NCI-H146 treated with DMSO at 0.1 percent for 48 hours (cell line): ENCODE data around the gene FN3KRP.
A peak's percentile ranks its signal among the peaks of the same experiment; 100 is the strongest.

Experiments
- DNase-seq: peaks from one replicate; lab custom pipeline; 2025; ENCODE audit not compliant: unreplicated experiment; lab: John Stamatoyannopoulos, UW

Gene FN3KRP

DNA sequence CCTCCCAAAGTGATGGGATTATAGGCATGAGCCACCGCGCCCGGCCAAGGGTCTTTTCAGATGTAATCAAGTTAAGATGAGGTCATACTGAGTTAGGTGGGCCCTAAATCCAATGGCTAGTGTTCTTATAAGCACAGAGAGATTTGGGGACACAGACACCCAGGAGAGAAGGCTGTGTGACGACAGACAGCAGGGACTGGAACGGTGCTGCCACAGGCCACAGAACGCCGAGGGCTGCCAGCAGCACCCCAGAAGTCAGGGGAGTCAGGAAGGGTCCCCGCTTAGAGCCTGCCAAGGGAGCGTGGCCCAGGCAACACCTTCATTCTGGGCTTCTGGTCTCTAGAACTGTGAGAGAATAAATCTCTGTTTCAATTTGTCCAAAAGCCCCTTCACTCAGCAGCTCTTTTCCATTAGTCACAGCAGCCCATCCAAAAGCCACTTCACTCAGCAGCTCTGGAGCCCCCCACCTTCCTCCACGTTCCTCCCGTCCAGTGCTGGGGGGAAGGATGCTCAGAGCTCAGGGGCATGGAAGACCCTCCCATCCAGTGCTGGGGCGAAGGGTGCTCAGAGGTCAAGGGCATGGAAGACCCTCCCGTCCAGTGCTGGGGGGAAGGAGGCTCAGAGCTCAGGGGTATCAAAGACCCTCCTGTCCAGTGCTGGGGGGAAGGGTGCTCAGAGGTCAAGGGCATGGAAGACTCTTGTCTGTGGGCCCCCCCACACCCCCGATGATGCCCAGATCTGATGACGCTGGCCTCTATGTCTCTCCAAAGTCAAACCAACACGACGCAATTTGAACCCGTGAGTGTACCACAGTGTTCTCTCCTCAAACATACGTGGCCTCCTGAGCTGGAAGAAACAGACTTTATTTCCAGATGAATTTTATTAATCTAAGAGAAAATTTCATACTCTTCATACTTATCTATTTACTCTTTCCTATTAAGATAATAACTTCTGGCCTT is 29.9 kb upstream of the FN3KRP start:
- DNase-seq, result no peak

DNA sequence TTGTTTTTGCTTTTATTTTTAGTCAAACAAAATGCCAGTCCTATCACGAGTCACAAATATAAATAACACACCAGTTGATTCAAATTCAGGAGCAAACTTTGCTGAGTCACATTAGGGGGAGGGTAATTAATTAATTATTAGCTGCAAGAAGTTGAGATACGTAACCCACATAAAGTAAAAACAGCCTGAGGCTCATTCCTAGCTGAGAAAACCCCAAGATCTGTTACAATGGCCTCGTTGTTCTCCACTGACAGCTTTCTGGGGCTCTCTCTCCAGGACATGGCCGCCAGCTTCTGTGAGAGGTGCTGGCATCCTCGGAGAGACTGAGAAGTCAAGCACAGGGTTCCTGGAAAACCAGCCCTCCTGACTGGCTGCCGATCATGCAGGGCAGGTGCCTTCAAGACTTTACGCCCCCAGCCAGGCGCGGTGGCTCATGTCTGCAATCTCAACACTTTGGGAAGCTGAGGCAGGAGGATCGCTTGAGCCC is 29.1 kb upstream of the FN3KRP start:
- no peak for DNase-seq

DNA sequence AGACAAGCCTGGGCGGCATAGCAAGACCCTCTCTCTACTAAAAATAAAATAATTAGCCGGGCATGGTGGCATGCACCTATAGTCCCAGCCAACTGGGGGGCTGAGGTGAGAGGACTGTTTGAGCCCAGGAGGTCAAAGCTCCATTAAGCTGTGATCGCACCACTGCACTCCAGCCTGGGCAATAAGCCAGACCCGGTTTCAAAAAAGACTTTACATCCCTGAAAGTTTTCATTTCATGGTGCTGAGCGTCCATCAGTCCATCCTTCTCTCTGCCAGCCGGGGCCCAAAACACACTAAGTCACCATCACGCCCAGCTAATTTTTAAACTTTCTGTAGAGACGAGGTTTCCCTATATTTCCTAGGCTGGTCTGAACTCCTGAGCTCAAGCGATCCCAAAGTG is 28.6 kb upstream of the FN3KRP start:
- no peak for DNase-seq

DNA sequence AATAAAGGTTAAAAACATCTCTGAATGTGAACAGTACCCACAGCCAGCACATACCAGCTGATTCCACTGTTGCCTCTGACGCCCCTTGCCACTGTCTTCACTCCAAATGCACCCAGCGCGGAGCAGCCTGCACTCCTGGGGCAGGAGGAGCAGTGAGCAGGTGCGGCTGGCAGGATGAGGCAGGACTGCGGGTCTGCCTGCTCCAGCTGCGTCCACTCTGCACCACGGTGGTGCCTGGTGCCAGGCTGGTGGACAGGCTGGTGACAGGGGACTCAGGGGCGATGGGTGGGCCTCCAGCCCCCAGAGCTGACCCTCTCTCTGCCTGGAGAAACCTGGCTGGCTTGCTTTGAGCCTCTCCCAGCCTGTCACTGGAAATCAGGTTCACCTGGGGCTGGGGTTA is 27.4 kb upstream of the FN3KRP start:
- no peak for DNase-seq

DNA sequence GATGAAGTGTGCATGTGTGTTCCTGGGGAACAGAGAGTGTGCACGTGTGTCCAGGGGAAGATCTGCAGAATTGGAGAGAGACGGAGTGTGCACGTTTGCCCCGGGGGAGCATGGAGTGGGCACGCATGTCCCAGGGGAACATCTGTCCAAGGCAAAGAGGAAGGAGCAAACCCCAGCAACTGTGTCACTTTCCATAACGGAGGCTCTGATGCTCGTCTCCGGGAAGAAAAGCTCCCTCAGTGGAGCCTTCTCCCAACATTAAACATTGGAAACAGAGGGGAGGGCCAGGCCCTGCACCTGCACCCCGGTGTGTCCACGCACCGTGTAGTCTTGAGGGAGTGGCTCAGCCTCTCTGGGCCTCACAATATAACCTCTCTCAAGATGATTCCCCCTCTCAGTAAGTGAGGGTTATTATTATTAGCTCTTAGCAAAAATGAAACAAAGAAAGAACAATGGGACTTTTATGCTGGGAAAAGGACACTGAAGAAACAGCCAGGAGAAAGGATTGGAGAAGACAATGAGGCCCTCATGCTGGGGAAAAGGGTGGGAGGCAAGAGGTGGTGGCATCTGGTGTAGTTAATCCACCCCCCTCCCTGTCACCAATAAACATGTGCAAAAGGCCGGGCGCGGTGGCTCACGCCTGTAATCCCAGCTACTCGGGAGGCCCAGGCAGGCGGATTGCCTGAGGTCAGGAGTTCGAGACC is 25.6 kb upstream of the FN3KRP start:
- DNase-seq, result no peak

DNA sequence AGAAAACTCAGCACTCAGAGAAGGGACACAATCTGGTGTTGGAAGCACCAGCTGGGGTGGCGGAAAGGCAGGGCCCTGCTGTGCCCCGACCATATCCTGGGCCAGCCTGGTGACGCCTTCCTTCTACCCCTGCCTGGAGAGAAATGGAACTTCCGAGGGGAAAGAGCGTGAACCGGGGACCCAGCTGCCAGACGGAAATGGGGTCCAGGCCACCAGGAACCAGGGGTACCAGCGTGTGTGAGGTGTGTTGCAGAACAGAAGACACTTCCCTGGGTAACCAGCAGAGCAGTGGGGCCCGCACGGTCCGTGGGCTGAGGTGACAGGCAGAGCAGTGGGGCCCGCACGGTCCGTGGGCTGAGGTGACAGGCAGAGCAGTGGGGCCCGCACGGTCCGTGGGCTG is 24.8 kb upstream of the FN3KRP start:
- DNase-seq, result no peak

DNA sequence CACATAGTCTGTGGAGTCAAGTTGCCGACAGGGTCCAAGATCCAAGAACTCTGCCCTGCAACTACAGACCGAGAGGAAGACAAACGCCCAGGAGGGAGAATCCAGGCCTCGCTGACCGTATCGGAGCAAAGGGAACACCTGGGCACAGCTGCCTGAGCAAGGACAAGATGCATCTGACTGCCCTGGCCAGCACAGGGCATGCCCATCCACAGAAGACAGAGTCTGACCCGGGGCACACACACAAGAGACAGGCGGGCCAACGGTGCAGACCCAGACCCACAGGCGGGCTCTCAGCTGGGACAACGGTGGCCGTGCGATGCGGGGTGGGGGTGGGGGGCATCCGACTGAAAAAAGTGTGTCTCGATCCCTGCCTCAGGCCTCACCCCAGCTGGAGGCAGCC is 24.2 kb upstream of the FN3KRP start:
- DNase-seq, result no peak

DNA sequence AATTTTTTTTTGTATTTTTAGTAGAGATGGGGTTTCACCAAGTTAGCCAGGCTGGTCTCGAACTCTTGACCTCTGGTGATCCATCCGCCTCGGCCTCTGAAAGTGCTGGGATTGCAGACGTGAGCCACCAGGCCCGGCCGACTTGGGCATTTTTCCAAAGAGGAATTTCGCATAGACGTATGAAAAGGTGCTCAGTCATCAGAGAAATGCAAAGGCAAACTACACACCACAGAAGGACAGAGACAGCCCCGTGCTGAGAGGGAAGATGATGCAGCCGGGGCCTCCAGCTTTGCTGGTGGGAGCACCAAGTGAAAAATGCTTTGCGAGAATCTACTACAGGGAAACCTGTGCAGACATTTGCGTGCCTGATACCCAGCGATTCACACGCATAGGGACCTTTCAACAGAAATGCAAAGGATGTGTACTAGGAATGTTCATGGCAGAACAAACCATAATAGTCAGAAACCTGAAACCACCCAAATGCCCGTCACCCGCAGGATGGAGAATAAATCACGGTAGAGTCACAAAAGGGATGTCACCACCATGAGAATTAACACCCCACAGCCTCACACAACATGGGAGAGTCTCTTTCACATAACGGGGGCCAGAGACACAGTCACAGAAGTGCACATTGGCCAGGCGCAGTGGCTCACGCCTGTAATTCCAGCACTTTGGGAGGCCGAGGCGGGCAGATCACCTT is 23.2 kb upstream of the FN3KRP start:
- DNase-seq, result no peak

DNA sequence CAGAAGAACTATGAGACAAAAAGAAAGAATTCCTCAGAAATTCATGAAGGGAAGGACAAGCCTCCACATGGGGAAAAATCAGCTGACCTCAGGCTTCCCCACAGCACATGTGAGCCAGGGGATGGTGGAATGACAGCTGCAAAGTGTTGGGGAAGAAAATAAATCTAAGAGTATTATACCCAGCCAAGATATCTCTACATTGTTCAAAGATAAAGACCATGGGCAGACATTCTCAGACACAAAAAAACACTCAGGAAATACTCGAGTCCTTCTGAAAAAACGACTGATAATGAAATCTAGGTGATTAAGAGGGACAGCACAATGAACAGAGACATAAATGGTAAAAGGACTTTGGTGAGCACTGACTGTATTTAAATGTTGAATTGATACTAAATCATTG is 21.9 kb upstream of the FN3KRP start:
- DNase-seq, result no peak

DNA sequence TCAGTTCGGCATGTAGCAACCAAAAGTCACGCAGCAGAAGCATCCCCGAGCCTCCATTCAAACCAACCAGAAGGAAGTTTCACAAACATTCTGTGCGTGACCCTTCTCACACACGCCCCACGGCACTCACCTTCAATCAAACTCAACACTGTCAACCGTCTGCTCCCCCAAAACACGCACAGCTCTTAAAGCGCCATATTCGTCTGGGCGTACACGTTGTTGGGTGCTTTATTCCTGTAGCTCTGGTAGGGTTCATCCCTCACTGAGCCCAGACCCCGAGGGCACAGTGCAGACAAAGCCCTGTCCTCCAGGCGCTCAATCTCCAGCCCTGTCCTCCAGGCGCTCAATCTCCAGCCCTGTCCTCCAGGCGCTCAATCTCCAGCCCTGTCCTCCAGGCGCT is 20.2 kb upstream of the FN3KRP start:
- DNase-seq, result no peak

DNA sequence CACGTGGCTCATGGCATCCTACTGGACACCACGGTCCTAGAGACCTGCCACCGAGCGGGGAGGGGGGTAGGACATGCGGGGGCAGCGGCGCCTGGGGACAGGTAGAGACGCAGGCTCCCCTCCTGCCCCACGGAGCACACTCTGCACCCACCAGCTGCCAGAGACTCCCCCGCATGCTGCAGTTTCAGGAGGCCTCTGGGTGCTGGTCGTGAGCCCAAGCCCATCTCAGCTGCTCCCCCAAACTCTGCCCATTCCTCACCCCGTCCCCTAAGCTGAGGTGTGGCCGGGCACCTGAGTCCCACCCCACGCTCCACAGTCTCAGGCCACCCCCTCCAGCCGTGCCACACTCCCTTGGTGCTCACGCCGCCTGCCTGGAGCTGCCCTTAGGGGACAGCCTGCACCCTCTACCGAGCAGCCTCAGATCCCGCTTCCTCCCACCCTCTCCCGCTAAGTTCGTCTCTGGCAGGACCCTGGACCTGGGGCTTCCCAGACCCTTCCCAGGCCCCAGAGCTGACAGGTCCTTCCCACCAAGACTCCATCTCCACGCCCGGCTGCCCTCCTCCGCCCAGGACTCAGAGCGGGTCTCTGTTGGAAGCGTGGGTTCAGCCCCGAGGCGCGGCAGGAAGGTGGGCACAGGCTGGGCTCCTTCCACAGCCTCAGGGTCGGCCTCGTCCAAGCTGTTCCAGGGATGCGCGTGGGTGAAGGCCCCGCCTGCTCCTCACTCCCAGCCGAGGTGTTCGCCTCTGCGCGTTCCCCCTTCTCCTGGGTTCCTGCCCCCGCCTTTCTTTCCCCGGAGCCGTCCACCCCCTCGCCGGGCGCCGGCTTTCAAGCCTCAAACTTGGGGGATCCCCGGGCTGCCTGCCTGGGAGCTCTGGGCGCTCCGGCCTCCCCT is 19.3 kb upstream of the FN3KRP start:
- DNase-seq, result no peak

DNA sequence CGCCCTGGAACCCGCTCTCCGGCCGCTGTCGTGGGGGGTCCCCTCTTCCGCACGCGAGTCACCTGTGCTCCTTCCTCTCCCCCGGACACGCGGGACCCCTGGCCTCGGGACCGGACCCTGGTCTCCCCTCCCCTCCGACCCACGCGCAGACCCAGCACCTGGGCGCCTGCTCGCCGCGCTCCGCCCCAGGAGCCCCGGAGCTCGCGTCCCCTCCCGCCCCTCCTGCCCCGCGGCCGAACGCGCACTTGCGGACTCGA is 18.8 kb upstream of the FN3KRP start:
- no peak for DNase-seq

DNA sequence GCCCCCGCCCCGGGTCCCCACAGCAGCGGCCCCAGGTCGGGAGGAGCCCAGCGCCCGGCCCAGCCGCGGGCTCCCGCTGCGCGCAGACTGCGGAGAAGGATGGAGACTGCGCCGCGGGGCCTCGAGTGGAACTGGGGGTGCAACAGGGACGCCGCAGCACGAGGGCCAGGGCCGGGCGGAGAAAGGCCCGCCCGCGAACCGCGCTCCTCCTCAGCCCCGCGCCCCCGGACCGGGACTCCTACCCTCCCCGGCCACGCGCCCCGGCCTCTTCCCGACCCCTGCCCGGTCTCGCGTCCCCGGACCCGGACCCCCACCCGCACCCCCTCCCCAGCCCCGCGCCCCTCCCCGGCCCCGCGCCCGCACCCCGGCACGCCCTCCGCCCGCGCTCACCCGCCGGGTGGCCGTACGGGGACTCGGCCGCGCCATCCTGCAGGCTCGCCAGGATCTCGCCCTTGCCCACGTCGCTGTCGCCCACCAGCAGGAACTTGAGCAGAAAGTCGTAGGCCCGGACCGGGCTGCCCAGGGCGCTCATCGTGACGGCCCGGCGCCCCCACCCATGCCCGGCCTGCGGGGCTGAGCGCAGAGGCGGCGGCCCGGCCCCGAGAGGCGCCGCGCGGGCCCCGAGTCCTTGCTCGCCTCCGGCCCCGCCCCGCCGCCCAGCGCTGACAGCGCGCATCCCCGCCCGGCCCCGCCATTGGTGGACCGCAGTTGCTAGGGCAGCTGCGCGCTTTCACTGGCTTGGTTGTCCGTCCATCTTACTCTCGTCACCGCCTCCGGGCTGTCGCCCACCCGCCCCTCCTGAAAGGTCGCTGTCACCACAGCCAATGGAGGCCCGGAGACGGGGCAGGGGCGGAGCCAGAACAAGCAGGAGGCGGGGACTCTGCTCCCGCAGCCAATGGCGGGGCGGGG is 18.2 kb upstream of the FN3KRP start, which contains the start of gene RAB40B:
Gene RAB40B, minus strand, starts transcription at position 634 of the 909 bp plus-strand sequence. Its CDS starts 102 bp downstream, at position 532.
- DNase-seq, result peak; percentile 95

DNA sequence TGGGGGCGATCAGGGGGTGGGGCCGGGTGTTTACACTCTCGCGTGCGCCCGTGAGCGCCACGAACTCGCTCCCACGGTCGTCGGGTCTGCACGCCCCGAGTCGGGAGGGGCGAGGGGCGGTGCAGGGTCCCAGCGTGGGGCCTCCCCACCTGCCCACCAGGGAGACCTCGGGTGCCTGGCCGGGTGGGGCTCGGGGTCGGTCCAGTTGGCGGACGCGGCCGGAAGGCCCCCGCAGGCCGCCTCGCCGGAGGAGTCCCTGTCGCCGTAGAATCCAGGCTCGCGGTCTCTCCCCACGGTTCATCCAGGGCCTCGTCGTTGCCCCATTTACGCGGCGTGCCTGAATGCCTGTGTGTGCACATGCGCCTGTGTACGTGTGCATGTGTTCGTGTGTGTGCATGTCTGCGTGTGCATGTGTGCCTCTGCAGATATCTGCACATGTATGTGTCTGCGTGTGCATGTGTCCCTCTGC is 17.5 kb upstream of the FN3KRP start:
- no peak for DNase-seq

DNA sequence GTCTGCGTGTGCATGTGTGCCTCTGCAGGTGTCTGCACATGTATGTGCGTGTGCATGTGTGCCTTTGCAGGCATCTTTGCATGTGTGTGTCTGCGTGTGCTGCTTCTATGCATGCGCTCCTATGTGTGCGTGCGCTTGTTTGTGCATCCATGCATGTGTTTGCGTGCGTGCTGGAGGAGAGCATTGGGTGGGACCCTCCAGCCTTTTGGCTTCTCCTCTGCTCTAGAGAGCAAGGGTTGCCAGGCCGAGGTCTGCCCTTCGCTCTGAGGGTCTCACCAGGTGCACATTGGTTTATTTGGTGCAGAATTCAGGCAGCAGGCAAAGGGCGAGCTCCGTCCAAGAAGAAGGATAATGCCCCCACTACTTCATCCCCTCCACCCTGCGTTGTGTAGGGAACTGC is 17.0 kb upstream of the FN3KRP start:
- DNase-seq, result no peak

DNA sequence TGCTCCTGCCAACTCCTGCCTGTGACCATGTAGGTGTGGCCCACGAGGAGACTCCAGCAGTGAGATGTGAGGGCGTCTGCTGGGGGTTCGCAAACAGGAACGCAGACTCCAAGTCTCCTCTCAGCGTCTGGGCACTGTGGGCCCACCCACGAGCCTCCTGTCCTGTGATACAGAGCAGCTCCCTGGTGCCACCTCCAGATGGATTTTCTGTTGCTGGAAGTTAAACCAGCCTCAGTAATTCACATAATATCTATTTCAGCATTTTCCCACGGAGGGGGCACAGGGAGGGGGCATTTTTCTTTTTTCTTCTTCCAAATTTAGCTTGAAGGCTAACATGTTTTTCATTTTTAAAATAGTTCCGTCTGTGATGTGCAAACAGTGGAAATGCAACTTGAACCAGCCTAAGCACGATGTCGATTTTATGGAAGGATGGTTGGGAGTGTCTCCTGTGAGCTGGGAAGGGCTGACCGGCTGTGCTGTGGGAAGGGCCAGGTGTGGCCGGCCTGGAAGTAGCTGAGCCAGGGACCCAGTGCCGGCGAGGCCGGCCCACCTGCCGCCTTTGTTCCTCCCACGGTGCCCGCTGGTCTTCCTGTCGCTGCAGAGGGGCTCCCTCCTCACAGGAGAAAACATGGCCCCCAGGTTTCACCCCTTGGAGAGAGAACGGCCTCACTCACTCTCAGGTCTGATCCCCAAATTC is 14.1 kb upstream of the FN3KRP start:
- DNase-seq, result no peak

DNA sequence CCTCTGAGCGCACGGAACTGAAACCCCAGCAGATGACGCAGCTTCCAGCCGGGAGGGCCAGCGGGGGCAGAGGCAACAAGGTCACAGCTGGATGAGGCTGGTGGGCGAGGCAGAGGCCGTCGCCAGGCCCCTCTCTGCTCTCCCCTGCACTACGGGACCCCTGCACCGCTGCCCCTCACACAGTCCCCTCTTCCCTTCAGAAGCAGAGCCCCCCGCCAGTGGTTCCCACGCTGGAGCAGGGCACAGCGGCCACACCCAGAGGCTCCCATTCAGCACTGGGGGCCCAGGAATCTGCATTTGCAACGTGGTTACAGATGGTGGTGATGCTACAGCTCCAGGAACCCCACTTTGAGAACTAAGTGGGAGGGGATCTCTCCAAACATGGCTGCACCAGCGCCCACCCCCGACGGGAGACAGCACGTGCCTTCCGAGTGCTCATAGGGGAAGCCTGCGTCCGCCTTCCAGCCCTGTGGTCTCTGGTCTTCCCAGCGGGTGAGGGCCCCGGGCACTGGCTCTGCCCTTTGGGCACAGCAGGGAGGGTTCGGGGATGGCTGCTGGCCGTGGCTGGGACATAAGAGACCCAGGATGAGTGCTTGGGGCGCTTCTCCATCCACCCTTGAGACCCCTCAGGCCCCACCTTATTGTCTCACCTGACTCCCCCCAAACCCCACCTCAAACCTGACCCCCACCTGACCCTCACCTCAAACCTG is 13.3 kb upstream of the FN3KRP start:
- no peak for DNase-seq
